HG03521 (cell line): ENCODE results near the gene RASGRP4.
"Not testable (repeated sequence)": the region's sequence is repeated elsewhere in the genome, so short reads cannot be mapped to it uniquely, and the experiment has no call there.

Experiments
- ATAC-seq: cut with Tn5 transposase; IDR thresholded peaks from one replicate; pipeline ENCODE4 v1.9.1; 2021; ENCODE audit warnings: mild to moderate bottlenecking, moderate library complexity; ENCODE audit not compliant: unreplicated experiment

The RASGRP4 gene

DNA sequence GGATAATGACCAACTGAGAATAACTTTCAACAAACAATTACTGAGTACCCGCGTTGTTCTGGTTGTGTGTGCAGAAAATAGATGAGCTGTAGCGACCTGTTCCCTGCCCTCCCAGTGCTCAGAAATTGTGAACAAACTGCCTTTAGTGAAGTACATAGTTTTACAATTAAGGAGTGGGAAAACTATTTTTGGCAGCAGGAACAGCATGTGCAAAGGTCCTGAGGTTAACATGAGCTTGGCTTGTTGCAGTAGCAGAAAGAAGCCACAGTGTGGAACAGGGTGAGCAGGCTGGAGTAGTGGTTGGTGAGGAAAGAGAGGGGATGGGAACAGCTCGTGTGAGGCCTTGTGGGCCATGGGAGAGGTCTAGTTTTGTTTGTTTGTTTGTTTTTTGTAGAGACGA lies 23.5 kb upstream of the RASGRP4 start:
- no peak for ATAC-seq

DNA sequence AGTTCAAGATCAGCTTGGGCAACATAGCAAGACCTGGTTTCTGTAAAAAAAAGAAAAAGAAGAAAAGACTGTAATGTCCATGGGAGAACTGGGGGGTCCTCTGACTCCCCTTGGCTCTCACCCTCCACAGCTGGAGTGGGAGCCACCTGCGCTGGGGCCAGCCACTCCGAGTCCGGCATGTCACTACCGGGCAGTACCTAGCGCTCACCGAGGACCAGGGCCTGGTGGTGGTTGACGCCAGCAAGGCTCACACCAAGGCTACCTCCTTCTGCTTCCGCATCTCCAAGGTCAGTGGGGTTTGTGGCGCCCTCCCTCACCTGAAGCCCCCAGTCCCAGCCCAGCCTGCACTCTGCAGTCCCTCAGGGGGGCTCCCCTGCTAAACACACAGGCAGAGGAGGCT lies 22.2 kb upstream of the RASGRP4 start:
- no peak for ATAC-seq

DNA sequence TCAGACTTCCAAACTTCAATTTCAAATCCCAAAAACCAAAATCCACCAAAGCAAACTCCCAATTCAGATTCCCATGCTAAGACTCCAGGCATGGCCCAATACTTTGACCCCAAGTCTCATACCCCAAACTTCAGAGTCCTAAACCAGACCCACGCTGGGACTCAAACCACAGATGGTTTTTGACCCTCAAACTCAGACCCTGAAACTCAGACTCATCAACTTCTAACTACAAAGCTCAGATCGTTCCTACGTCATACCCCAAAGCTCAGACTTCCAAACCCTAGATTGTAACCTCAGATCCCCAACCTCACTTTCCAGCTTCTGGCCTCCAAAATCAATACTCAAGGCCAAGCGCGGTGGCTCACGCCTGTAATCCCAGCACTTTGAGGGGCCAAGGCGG lies 19.3 kb upstream of the RASGRP4 start:
- ATAC-seq = no peak

DNA sequence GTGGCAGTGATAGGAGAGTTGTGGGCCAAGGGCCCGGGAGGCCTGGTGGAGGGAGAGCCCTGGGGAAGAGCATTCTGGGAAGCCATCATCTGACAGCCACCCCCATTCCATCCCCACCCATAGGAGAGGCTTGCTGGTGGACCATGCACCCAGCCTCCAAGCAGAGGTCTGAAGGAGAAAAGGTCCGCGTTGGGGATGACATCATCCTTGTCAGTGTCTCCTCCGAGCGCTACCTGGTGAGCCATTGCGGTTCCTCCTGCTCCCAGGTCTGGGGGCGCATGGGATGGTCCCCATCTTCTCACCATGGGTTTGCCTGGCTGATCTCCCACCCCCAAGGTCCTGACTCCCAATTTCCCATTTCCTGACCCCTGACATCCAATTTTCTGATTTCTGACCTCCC lies 18.0 kb upstream of the RASGRP4 start:
- no peak for ATAC-seq

DNA sequence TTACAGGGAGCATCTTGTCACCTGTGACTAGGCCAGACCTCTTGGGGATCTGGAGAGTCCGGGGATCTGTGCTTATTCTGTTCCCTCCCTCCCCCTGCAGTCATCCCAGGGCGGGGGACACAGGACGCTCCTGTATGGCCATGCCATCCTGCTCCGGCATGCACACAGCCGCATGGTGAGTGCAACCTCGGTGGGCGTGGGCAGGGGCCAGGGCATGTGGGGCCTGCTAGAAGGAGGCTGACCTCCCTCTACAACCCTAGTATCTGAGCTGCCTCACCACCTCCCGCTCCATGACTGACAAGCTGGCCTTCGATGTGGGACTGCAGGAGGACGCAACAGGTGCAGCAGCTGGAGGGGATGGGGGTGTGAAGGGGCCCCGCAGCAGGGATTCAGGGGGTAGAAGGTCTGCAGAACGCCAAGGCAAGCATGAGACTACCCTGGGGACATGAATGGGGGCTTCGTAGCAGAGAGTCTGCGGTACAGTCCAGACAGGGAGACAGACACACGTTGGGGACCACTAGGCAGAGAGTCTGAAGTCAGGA lies 17.5 kb upstream of the RASGRP4 start:
- ATAC-seq = no peak

DNA sequence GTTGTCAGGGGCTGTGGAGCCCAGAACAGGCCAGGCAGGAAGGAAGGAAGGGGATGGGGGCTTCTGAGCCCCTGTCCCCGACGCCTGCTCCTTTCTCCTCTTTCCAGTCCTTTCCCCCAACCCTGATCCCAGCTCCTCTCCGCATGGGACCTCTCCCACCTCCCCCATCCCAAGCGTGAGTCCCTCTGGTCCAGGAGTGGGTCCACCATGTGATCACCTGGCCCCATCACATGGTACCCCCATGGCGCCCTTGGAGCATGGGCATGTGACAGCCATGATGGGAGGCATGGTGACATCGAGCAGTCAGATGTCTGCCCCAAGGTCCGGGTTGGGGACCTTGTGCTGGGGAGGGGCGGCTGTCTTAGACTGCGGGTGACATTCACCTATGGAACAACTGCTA lies 16.7 kb upstream of the RASGRP4 start:
- ATAC-seq = no peak

DNA sequence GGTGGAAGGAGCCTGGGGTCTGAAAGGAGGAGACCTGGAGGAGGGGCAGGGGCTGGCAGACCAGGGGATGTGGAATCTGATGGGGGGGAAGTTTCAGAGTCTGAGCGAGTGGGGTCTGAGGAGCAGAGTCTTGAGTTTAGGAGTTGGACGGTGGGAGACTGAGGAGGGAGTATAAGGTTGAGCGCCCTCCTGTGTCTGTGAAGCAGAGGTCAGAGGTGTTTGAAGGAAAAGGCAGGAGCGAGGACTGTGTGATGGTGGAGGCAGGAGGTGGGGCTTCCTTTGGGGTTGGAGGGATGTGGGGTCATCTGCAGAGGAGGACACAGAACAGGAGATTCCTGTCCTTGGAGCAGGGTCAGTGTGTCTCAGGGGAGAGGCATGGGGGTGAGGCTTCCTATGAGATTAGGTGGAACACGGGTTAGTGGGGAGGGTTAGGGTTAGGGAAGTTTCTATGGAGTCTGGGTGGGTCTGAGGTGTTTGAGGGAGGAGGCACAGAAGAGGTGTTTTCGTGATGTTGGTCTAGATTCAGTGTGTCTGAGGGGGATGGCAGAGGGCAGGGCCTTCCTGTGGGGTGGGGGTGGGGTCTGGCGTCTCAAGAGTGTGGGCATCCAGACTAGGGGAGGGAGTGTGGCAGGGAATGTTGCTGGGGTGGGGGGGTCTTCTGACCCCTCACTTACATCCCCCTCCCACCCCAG lies 15.8 kb upstream of the RASGRP4 start:
- ATAC-seq = no peak

DNA sequence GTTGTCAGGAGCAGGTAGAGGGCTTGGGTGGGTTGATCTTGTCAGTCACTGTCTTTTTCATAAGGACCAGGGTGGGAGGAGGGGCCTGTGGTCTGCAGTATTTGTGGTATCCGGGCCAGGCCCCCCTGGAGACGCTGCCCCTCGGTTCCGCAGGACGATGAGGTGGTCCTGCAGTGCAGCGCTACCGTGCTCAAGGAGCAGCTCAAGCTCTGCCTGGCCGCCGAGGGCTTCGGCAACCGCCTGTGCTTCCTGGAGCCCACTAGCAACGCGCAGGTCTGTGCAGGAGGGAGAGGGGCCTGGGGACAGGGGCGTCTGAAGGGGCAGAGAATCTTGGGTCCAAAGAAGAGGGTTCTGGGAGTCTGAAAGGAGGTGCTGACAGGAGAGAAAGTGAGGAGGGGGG lies 14.6 kb upstream of the RASGRP4 start:
- ATAC-seq = no peak

DNA sequence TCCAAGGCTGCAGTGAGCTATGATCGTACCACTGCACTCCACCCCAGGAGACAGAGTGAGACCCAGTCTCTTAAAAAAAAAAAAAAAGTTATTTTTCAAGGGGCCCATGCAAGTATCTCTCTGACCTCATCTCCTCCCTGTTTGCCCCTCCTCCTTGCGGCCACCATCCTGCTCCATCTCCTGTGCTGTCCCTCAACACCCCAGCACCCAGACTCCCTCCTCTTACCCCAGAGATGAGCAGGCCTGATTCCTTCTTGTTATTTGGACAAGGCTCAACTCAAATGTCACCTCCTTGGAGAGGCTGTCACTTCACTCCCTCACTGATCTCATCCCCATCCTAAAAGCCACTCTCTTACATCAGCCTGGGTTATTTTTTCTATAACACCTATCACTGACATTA lies 11.9 kb upstream of the RASGRP4 start:
- no peak for ATAC-seq

DNA sequence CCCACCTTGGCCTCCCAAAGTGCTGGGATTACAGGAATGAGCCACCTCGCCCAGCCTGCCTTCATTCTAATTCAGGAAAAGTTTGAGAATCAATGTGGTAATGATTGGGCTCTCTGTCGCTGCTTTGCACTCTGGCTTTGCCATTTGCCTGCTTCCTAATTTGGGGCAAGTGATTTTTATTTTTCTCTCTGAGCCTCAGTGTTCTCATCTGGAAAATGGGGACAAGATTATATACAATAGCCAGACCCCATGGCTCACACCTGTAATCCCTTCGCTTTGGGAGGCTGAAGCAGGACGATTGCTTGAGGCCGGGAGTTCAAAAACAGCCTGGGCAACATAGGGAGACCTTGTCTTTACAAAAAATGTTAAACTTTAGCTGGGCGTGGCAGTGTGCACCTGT lies 11.3 kb upstream of the RASGRP4 start:
- no peak for ATAC-seq

DNA sequence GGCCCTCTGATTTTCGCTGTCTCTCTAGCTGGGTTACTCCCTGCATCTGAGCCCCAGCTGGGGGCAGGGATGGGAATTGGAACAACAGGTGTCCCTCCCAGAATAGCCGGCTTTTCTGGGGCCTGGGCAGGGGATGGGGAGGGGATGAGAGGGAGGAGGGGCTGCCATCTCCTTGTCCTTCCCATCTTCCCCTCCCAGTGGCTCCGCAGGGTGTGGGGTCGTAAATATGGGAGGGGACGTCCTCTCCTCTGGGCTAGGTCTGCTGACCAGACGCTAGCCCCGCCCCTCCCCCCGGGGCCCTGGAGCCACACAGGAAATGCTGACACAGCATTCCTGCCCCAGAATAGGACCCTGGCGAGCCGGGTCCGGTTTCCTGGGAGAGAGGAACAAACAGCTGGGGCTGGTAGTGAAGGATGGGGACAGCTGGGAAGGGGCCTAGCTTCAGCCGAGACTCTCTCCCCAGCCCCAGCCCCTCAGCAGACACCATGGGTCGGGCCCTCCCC lies 8.6 kb upstream of the RASGRP4 start:
- no peak for ATAC-seq

DNA sequence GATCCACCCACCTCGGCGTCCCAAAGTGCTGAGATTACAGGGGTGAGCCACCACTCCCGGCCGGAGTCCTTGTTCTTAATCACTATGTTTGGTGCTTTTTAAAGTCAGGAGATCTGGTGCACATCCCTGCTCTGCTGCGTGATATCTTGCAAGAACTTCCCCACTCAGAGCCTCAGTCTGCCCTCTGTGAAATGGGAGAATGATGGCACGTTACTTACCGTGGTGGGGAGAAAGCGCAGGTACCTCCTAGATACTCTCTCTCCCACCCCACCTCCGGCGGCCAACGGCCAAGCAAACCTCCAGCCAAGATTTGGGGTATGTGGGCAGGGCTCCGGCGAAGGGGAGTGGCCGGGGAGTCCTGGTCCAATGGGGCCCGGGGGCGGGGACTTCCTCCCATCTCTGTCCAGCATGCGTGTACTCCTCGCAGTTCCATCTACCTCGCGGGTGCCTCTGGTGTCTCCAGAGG lies 7.3 kb upstream of the RASGRP4 start, which contains the start of gene RYR1:
RYR1 (plus strand) TSS at position 424 of the 466 bp plus-strand sequence. CDS start 139 bp downstream, outside the sequence.
- no peak for ATAC-seq

DNA sequence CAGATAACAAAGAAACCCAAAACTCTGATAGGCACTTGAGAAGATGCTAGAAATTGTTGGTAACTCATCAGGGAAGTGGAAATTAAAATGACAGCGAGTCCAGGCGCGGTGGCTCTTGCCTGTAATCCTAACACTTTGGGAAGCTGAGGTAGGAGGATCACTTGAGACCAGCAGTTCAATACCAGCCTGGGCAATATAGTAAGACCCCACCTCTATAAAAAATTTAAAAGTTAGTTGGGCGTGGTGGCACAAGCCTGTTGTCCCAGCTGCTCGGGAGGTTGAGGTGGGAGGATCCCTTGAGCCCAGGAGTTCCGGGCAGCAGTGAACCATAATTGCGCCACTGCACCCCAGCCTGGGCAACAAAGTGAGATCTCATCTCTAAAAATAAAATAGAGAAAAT lies 4.9 kb upstream of the RASGRP4 start:
- no peak for ATAC-seq

DNA sequence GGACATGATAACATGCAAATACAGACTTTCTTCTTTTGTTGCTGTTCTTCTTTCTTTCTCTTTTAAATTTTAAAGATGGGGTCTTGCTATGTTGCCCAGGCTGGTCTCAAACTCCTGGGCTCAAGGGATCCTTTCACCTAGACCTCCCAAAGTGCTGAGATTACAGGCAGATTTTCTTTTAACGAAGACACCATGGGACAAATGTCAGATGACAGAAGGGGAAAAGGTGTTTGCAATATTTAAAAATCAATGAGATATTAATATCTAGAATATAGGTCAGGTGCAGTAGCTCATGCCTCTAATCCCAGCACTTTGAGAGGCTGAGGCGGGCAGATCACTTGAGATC lies 3.8 kb upstream of the RASGRP4 start:
- ATAC-seq = no peak

DNA sequence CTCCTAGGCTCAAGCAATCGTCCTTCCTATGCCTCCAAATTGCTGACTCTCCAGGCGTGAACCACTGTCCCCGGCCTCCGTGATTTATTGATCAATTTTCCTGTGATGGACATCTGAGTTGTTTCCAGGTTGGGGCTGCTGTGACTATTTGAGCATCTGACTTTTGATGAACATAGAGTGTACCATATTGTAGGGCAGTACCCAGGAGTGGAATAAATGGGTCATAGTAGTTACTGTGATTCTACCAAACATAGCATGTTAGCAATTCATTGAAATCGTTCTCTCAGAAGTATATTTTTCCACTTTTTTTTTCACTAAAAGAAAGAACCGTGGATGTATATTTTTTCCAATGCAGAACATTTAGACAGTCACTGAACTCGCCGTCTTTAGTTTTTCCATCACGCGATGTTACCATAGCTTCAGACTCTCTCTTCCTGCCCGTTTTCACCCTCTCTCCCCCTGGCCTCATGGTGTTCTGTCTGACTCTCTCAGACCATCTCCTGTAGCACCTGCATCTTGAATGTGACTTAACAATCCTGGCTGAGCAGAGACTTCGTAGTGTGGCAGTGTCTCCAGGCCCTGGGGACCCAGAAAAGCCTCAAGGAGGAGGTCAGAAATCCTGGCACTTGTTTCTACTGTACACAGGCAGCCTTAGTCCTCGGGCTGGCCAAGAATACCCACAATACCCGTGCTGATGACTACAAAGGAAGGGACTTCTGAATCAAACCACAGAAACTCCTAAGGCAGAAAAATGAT lies 3.2 kb upstream of the RASGRP4 start:
- no peak for ATAC-seq

DNA sequence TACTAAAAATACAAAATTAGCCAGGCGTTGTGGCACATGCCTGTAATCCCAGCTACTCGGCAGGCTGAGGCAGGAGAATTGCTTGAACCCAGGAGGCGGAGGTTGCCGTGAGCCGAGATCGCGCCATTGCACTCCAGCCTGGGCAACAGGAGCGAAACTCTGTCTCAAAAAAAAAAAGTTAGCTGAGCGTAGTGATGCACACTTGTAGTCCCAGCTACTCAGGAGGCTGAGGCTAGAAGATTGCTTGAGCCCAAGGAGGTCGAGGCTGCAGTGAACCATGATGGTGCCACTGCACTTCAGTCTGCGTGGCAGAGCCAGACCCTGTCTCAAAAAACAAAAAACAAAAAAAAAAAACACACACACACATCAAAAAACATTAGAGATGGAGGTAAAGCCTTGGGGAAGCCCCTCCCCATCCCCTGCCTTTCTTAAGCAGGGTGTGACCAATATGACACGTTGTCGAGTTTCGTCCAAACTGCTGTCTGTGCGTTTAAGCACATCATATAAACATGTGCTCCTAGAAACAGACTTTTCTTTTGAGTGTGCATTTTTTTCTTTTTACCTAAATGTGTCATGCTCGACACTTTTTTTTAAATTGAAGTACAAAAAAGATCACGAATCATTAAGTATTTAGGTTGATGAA lies 1.1 kb upstream of the RASGRP4 start:
- ATAC-seq = not testable (repeated sequence)

DNA sequence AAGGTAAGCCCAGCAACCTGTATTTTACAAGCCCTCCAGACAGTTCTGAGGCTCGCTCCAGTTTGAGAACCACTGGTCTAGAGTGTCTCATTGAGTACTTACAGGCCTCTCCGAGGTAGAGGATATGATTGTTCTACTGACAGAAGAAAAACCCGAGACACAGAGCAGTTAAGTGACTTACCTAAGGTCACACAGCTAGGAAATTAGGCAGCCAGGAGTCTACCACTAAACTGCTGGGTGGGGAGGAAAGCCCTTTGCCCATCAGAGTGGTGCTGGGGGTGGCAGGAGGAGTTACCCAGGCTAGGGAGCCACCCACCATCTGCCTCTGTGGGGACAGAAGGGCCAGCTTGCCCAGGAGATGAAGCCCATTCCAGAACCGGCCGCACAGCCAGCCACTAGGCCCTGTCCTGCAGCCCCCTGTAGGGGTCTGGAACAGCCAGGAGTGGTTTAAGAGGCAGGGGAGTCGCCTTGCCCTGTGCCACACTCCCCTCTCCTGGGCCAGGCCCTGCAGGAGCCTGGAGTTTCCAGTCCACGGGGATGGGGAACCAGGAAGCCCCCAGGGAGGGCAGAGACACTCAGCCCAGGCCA lies 703 bp downstream of the RASGRP4 start:
- ATAC-seq = no peak

DNA sequence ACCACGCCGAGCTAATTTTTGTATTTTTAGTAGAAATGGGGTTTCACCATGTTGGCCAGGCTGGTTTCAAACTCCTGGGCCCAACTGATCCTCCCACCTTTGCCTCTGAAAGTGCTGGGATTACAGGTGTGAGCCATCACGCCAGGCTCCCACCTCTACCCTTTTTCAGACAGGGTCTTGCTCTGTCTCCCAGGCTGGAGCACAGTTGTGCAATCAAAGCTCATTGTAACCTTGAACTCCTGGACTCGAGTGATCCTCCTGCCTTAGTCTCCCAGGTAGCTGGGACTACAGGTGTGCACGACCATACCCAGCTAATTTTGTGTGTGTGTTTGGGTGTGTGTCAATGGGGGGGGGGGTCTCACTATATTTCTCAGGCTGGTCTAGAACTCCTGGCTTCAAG lies 1.7 kb downstream of the RASGRP4 start:
- ATAC-seq = no peak

DNA sequence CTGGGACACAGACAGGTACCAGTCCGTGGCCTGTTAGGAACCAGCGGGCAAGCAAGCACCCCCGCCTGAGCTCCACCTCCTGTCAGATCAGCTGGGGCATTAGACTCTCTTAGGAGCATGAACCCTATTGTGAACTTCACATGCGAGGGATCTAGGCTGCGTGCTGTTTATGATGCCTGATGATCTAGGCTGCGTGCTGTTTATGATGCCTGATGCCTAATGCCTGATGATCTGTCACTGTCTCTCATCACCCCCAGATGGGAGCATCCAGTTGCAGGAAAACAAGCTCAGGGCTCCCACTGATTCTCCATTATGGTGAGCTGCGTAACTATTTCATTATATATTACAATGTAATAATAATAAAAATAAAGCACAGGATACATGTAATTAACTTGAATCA lies 3.6 kb downstream of the RASGRP4 start:
- no peak for ATAC-seq

DNA sequence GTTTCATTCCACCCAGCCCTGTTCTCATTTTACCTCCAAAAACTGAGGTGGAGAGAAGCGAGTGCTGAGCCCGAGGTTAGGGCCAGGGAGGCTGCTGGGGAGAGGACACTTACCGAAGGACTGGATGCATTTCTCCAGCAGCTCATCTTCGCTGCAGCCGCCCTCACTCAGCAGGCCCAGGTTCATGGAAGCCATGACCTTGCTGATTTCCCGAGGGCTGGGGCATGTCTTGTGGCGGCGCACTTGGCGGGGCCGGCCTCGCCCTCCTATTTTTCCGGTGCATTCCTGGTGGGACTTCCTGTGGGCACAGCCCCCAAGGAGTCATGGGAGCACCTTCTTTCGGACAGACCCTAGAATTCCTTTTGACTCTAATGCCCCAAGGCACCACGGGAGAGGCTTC lies 4.2 kb downstream of the RASGRP4 start:
- no peak for ATAC-seq

DNA sequence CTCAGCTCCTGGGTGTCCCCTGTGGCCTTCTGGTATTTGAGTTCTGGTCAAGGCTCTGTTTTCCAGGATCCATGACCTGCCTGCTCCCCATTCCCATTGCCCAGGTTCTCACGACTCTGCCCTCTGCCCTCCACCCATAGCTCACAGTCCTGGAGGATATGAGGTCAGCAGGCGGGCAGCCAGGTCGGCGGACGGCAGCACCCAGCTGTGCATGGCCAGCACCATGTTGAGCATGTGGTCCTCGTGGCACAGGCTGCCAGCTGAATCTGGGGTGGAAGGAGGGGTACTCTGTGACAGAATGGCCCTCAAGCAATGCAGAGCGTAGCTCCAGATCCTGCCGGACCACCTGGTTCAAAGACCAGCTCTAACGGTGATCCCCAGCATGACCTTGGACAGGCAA lies 5.1 kb downstream of the RASGRP4 start:
- no peak for ATAC-seq
